ENCODE measurements around the gene SMC4. TPM values are rescaled to one million over a fixed set of nuclear protein-coding genes. Genes with fewer than 3 reads are reported as not detected.

The SMC4 gene
- total RNA-seq, 1 experiment from 2014 or later: 183 TPM

GRCh38 chr3:160402221-160403027 is 3.0 kb downstream of the SMC4 start:
- intact Hi-C loops (cut with micrococcal nuclease): no loop called here
- H3K4me3 ChIP-seq (ENCODE audit: low read length): peak overlapping the region; percentile 92
- no peaks in the 10 kb centered on the region for H3F3A ChIP-seq (ENCODE audit: low read length, unreplicated experiment)
- H3K9ac ChIP-seq (ENCODE audit: low read length): peak overlapping the region; percentile 97
- DNase-seq: no peak
- no peak overlapping the region for H2AFZ ChIP-seq (ENCODE audit: low read length)
- ChIA-PET POLR2A (ENCODE audit: unreplicated experiment) (interaction anchor here (0.6 kb wide), 1 partner anchor 1605 kb away, joined by 27 read pairs; no protein-coding TSS in a partner anchor), CTCF (no interaction called here)
- H3K79me2 ChIP-seq (ENCODE audit: low read length): peaks cover 96% of the 10 kb centered on the region
- no peaks in the 10 kb centered on the region for H3K9me3 ChIP-seq (ENCODE audit: low read length)
- ATAC-seq: no peak
- H4K20me1 ChIP-seq (ENCODE audit: low read length): peaks cover 68% of the 10 kb centered on the region
- TF ChIP-seq EZH2 (IDR thresholded peaks at IDR 0.05; ENCODE audit: low read length, unreplicated experiment): no peak
- TF ChIP-seq CTCF (conservative IDR thresholded peaks at IDR 0.05; ENCODE audit: low read depth, low read length): no peak
- TF ChIP-seq EZH2phosphoT487 (IDR thresholded peaks at IDR 0.05; ENCODE audit: borderline replicate concordance, low read length): no peak
- BruUV-seq (replicated peaks): no TSS peak
- H3K4me1 ChIP-seq (ENCODE audit: insufficient read depth, low read length): peaks cover 22% of the 10 kb centered on the region
- peaks cover 55% of the 10 kb centered on the region for H3K36me3 ChIP-seq (ENCODE audit: low read depth, low read length)
- H3K27me3 ChIP-seq (ENCODE audit: low read length): no peaks in the 10 kb centered on the region
- no peaks in the 10 kb centered on the region for H3K9me2 ChIP-seq (replicated peaks; ENCODE audit: low read length)
- H3K27ac ChIP-seq (ENCODE audit: low read length): peak overlapping the region; percentile 3; the same call in 1 of the 2 replicates
- H3K4me2 ChIP-seq (ENCODE audit: low read length): peak overlapping the region; percentile 95

- intact Hi-C loops (cut with micrococcal nuclease): no loop called here
- CTCF ChIA-PET: no interaction called here
- Histone ChIP-seq H3F3A (ENCODE audit: low read length, unreplicated experiment) (no peaks in the 10 kb centered on the region), H3K4me2 (ENCODE audit: low read length) (peak overlapping the region; percentile 95), H3K4me1 (ENCODE audit: insufficient read depth, low read length) (peaks cover 19% of the 10 kb centered on the region), H2AFZ (ENCODE audit: low read length) (no peak overlapping the region), H3K9me2 (replicated peaks; ENCODE audit: low read length) (no peaks in the 10 kb centered on the region), H3K36me3 (ENCODE audit: low read depth, low read length) (peaks cover 59% of the 10 kb centered on the region), H3K4me3 (ENCODE audit: low read length) (peak overlapping the region; percentile 92), H3K79me2 (ENCODE audit: low read length) (peaks cover 97% of the 10 kb centered on the region), H3K27ac (ENCODE audit: low read length) (peak overlapping the region; percentile 5; the same call in 1 of the 2 replicates), H4K20me1 (ENCODE audit: low read length) (peaks cover 70% of the 10 kb centered on the region), H3K27me3 (ENCODE audit: low read length) (no peaks in the 10 kb centered on the region), H3K9ac (ENCODE audit: low read length) (peak overlapping the region; percentile 97), H3K9me3 (ENCODE audit: low read length) (no peaks in the 10 kb centered on the region)
- TF ChIP-seq EZH2 (IDR thresholded peaks at IDR 0.05; ENCODE audit: low read length, unreplicated experiment): no peak
- no peak for TF ChIP-seq CTCF (conservative IDR thresholded peaks at IDR 0.05; ENCODE audit: low read depth, low read length)
- TF ChIP-seq EZH2phosphoT487 (IDR thresholded peaks at IDR 0.05; ENCODE audit: borderline replicate concordance, low read length): no peak
- POLR2A ChIA-PET (ENCODE audit: unreplicated experiment): no interaction called here
- no TSS peak for BruUV-seq (replicated peaks)
- DNase-seq: peak; percentile 17
- no peak for ATAC-seq
Measured at GRCh38 chr3:160403028-160403545, 3.6 kb downstream of the SMC4 start.
